GM21390 (cell line): ENCODE data around the gene LYSMD4.

Experiments
- ATAC-seq: cut with Tn5 transposase; IDR thresholded peaks from one replicate; pipeline ENCODE4 v1.9.1; 2021; ENCODE audit not compliant: unreplicated experiment

Gene LYSMD4

GRCh38 chr15:99706557-99707303 is 26.5 kb downstream of the LYSMD4 start:
- no peak for ATAC-seq

GRCh38 chr15:99704444-99704838 is 28.8 kb downstream of the LYSMD4 start:
- ATAC-seq = peak; percentile 72

GRCh38 chr15:99703603-99704443 is 29.4 kb downstream of the LYSMD4 start:
- peak; percentile 47 for ATAC-seq

GRCh38 chr15:99702895-99703602 is 30.2 kb downstream of the LYSMD4 start:
- ATAC-seq = no peak

- ATAC-seq = no peak
Observed at GRCh38 chr15:99696096-99696495, 37.1 kb downstream of the LYSMD4 start.

GRCh38 chr15:99692825-99693224 is 40.4 kb downstream of the LYSMD4 start:
- no peak for ATAC-seq

GRCh38 chr15:99686290-99686689 is 46.9 kb downstream of the LYSMD4 start:
- ATAC-seq = no peak

GRCh38 chr15:99683000-99683670 is 50.1 kb downstream of the LYSMD4 start:
- ATAC-seq = no peak

- ATAC-seq = no peak
Observed at GRCh38 chr15:99682455-99682854, 50.8 kb downstream of the LYSMD4 start.

- no peak for ATAC-seq
Observed at GRCh38 chr15:99681990-99682389, 51.2 kb downstream of the LYSMD4 start.

- ATAC-seq = no peak
Observed at GRCh38 chr15:99680276-99680675, 53.0 kb downstream of the LYSMD4 start.

GRCh38 chr15:99677540-99678134 is 55.6 kb downstream of the LYSMD4 start:
- peak; percentile 85 for ATAC-seq
